ENCODE measurements around the gene NHS.

NHS gene

GRCh38 chrX:17594693-17595092, 219.7 kb downstream of the NHS start:
- Histone ChIP-seq H3K4me1 (ENCODE audit: control insufficient read depth, insufficient read depth, low read length, unreplicated experiment) (peaks cover 49% of the 10 kb centered on the region), H3K36me3 (ENCODE audit: insufficient read depth, low read length) (no peaks in the 10 kb centered on the region), H3K4me3 (ENCODE audit: low read depth, low read length) (no peak overlapping the region), H3K27me3 (ENCODE audit: insufficient read depth, low read length) (no peaks in the 10 kb centered on the region), H3K79me2 (ENCODE audit: control insufficient read depth, insufficient read depth, low read length, unreplicated experiment) (no peaks in the 10 kb centered on the region), H2AFZ (ENCODE audit: low read length, unreplicated experiment) (no peak overlapping the region), H3K27ac (ENCODE audit: low read depth, low read length) (no peak overlapping the region)

DNA sequence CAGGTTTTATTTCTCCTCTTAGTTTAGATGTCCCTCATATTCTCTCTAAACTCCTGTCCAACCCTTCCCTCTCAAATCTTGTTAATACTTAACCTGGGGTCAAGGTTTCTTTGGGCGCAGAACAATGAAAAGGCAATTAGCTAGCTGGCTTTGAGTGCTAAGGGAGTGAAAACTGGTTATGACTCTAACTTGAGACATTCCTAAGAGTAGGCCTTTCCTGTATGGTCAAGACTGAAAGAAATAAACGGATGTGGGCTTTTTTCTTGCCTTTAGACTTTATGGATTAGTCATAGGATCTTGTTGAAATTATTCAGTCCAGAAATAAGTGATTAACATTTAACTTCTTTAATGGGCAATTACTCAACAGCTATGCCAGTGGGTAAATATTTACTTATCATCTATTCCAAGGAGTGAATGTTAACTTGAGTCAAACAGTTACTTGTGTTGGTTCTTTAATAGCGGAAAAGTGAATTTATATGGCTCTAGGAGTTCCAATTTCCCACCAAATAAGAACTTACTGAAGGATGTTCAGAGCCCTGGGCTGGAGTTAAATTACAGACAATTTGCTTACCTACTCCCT, 220.5 kb downstream of the NHS start:
- Histone ChIP-seq H3K27me3 (ENCODE audit: insufficient read depth, low read length) (no peaks in the 10 kb centered on the region), H3K36me3 (ENCODE audit: insufficient read depth, low read length) (no peaks in the 10 kb centered on the region), H3K4me3 (ENCODE audit: low read depth, low read length) (no peak overlapping the region), H2AFZ (ENCODE audit: low read length, unreplicated experiment) (no peak overlapping the region), H3K79me2 (ENCODE audit: control insufficient read depth, insufficient read depth, low read length, unreplicated experiment) (no peaks in the 10 kb centered on the region), H3K27ac (ENCODE audit: low read depth, low read length) (peak overlapping the region; percentile 60), H3K4me1 (ENCODE audit: control insufficient read depth, insufficient read depth, low read length, unreplicated experiment) (peaks cover 49% of the 10 kb centered on the region)

DNA sequence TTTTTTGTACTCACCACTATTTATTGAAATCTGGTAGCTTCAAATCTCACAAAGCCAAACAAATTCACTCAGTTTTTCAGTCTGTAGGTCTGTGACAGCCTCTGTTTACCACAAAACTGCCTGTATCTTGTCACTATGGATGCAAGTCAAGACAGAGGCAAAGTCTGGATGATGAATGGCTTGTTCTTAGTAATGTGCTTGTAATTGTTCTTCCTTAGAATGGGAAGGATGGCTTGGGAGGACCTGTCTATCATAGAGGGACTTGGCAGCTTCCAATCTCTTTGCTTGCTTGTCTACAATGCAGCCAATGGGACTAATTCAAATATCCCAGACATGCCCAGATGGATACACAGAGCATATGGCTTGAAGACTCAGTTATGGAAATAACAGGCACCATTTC, 221.1 kb downstream of the NHS start:
- Histone ChIP-seq H3K79me2 (ENCODE audit: control insufficient read depth, insufficient read depth, low read length, unreplicated experiment) (no peaks in the 10 kb centered on the region), H3K4me1 (ENCODE audit: control insufficient read depth, insufficient read depth, low read length, unreplicated experiment) (peaks cover 45% of the 10 kb centered on the region), H3K27me3 (ENCODE audit: insufficient read depth, low read length) (no peaks in the 10 kb centered on the region), H3K36me3 (ENCODE audit: insufficient read depth, low read length) (no peaks in the 10 kb centered on the region), H2AFZ (ENCODE audit: low read length, unreplicated experiment) (no peak overlapping the region), H3K27ac (ENCODE audit: low read depth, low read length) (peak overlapping the region; percentile 60), H3K4me3 (ENCODE audit: low read depth, low read length) (no peak overlapping the region)

DNA sequence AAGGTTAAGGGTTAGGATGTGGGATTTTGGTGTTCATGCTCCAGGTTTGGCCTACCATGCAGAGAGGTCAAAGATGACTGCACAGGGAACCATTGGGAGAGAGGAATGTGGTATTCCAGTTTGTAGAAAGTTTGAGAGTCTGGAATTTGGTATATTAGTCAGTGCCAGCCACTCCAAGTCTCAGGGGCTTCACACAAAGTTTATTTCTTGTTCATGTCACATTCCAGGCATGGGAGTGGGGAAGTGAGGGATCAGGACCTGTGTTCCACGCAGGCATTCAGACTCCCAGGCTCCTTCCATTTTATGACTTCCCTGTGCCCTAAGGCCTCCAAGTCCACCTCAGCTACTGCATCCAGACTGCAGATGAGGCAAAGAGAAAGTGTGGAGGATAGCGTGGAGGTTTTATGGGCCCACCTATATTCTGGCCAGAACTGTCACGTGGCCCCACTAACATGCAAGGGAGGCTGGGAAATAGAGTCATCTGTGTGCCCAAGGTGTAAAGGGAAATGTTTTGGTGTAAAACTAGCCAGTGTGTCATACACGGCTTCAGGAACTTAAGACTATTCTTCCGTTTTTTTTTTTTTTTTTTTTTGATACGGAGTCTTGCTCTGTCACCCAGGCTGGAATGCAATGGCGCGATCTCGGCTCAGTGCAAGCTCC, 221.7 kb downstream of the NHS start:
- Histone ChIP-seq H3K27ac (ENCODE audit: low read depth, low read length) (0 out of 2 replicates have a peak overlapping the region, but pooled peaks have one; percentile 60), H3K79me2 (ENCODE audit: control insufficient read depth, insufficient read depth, low read length, unreplicated experiment) (no peaks in the 10 kb centered on the region), H3K4me1 (ENCODE audit: control insufficient read depth, insufficient read depth, low read length, unreplicated experiment) (peaks cover 44% of the 10 kb centered on the region), H3K27me3 (ENCODE audit: insufficient read depth, low read length) (no peaks in the 10 kb centered on the region), H2AFZ (ENCODE audit: low read length, unreplicated experiment) (no peak overlapping the region), H3K36me3 (ENCODE audit: insufficient read depth, low read length) (no peaks in the 10 kb centered on the region), H3K4me3 (ENCODE audit: low read depth, low read length) (no peak overlapping the region)

- no peaks in the 10 kb centered on the region for H3K79me2 ChIP-seq (ENCODE audit: control insufficient read depth, insufficient read depth, low read length, unreplicated experiment)
- H3K27me3 ChIP-seq (ENCODE audit: insufficient read depth, low read length), result no peaks in the 10 kb centered on the region
- no peaks in the 10 kb centered on the region for H3K36me3 ChIP-seq (ENCODE audit: insufficient read depth, low read length)
- H3K4me3 ChIP-seq (ENCODE audit: low read depth, low read length), result peak overlapping the region; percentile 57; the same call in 1 of the 2 replicates
- H3K4me1 ChIP-seq (ENCODE audit: control insufficient read depth, insufficient read depth, low read length, unreplicated experiment), result peaks cover 39% of the 10 kb centered on the region
- peak overlapping the region; percentile 81 for H2AFZ ChIP-seq (ENCODE audit: low read length, unreplicated experiment)
- H3K27ac ChIP-seq (ENCODE audit: low read depth, low read length), result peak overlapping the region; percentile 48
These were observed 222.3 kb downstream of the NHS start for GRCh38 chrX:17597327-17597726.

DNA sequence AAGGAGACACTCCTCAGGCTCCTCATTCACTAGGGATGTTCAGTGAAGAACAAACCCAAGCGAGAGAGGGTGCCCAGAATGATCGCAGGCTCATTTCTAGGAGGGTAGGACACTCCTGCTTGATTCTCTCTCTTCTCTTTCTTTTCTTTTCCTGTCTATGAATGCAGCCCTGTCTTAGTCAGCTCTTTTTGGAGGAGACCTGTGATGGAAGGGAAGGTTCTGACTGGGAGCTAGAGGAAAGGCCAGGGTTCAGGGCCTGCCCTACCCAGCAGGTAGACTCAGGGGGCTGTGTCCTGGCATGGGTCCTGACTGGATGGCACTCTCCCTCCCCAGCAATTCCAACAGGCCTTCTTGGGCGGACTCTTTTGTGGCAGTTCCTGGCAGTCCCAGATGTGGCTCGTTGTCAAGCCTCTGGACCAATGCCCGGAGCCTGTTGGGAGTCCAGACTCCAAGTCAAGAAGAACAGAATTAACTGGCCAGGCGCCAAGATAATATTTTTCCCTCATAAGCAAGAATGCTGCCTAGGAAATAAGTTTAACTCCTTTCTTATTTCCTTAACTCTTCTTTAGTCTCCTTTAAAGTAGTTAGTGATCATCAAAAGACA, 222.9 kb downstream of the NHS start:
- no peaks in the 10 kb centered on the region for H3K79me2 ChIP-seq (ENCODE audit: control insufficient read depth, insufficient read depth, low read length, unreplicated experiment)
- peak overlapping the region; percentile 57; the same call in 1 of the 2 replicates for H3K4me3 ChIP-seq (ENCODE audit: low read depth, low read length)
- no peaks in the 10 kb centered on the region for H3K27me3 ChIP-seq (ENCODE audit: insufficient read depth, low read length)
- H3K36me3 ChIP-seq (ENCODE audit: insufficient read depth, low read length), result no peaks in the 10 kb centered on the region
- H3K27ac ChIP-seq (ENCODE audit: low read depth, low read length), result peak overlapping the region; percentile 48
- H3K4me1 ChIP-seq (ENCODE audit: control insufficient read depth, insufficient read depth, low read length, unreplicated experiment), result peaks cover 34% of the 10 kb centered on the region
- peak overlapping the region; percentile 81 for H2AFZ ChIP-seq (ENCODE audit: low read length, unreplicated experiment)

DNA sequence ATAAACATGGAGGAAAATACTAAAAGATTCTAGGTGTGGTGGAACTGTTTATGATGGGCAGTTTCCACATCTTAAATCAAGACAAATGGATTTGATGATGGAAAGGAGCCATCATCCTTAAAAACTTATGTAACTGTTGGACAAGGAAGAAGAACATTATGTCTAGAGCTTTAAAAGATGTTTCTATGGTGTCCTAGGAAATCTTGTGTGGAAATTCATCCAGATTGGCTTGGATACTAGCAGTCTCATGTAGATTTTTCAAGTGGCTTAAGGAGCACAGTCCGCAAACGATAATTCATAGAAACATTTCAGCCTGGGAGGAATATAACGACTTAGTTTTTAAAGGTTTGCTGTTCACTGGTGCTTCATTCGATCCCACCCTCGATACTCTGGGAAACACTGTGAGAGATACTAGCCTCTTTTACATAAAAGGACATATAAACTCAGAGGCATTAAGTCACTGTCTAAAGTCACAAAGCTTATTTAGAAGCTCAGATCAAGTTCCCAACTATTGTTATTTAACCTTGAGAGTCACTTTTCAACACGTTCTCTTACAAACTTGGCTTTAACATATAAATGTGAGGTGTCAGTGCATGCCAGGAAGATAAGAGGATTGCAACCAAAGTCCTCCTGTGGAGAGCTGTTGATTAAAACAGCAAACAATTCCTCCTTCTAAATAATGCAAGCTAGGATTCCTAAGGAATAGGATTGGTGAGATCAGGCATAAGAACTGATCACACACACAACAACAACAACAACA, 226.6 kb downstream of the NHS start:
- no peak overlapping the region for H3K27ac ChIP-seq (ENCODE audit: low read depth, low read length)
- H3K36me3 ChIP-seq (ENCODE audit: insufficient read depth, low read length), result no peaks in the 10 kb centered on the region
- no peaks in the 10 kb centered on the region for H3K79me2 ChIP-seq (ENCODE audit: control insufficient read depth, insufficient read depth, low read length, unreplicated experiment)
- no peak overlapping the region for H2AFZ ChIP-seq (ENCODE audit: low read length, unreplicated experiment)
- no peaks in the 10 kb centered on the region for H3K27me3 ChIP-seq (ENCODE audit: insufficient read depth, low read length)
- no peak overlapping the region for H3K4me3 ChIP-seq (ENCODE audit: low read depth, low read length)
- H3K4me1 ChIP-seq (ENCODE audit: control insufficient read depth, insufficient read depth, low read length, unreplicated experiment), result peaks cover 17% of the 10 kb centered on the region

DNA sequence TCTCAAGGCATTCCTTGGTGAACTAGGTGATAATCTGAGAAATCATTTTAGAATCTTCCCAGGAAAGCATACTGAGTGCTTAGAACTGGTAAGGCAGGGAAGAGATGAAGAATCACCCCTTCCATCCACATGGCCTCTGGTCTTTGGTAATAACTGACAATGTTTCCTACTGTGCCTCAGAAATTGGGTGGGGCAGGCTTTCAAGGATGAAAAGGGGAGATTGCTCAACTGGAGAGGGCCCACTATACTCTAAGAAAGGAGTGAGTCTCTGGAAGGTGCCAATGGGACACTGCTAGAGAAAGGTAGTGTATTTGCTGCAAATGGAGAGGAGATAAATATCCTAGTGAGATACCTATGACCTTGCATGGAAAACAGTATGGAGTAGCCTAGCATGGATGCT, 227.2 kb downstream of the NHS start:
- no peak overlapping the region for H3K4me3 ChIP-seq (ENCODE audit: low read depth, low read length)
- H3K36me3 ChIP-seq (ENCODE audit: insufficient read depth, low read length), result no peaks in the 10 kb centered on the region
- no peaks in the 10 kb centered on the region for H3K27me3 ChIP-seq (ENCODE audit: insufficient read depth, low read length)
- no peak overlapping the region for H3K27ac ChIP-seq (ENCODE audit: low read depth, low read length)
- no peaks in the 10 kb centered on the region for H3K79me2 ChIP-seq (ENCODE audit: control insufficient read depth, insufficient read depth, low read length, unreplicated experiment)
- H3K4me1 ChIP-seq (ENCODE audit: control insufficient read depth, insufficient read depth, low read length, unreplicated experiment), result peaks cover 14% of the 10 kb centered on the region
- H2AFZ ChIP-seq (ENCODE audit: low read length, unreplicated experiment), result no peak overlapping the region

- Histone ChIP-seq H3K79me2 (ENCODE audit: control insufficient read depth, insufficient read depth, low read length, unreplicated experiment) (no peaks in the 10 kb centered on the region), H3K27me3 (ENCODE audit: insufficient read depth, low read length) (no peaks in the 10 kb centered on the region), H3K27ac (ENCODE audit: low read depth, low read length) (no peak overlapping the region), H3K4me3 (ENCODE audit: low read depth, low read length) (no peak overlapping the region), H3K4me1 (ENCODE audit: control insufficient read depth, insufficient read depth, low read length, unreplicated experiment) (peaks cover 5% of the 10 kb centered on the region), H2AFZ (ENCODE audit: low read length, unreplicated experiment) (no peak overlapping the region), H3K36me3 (ENCODE audit: insufficient read depth, low read length) (no peaks in the 10 kb centered on the region)
These were observed 228.2 kb downstream of the NHS start for GRCh38 chrX:17603196-17603595.

DNA sequence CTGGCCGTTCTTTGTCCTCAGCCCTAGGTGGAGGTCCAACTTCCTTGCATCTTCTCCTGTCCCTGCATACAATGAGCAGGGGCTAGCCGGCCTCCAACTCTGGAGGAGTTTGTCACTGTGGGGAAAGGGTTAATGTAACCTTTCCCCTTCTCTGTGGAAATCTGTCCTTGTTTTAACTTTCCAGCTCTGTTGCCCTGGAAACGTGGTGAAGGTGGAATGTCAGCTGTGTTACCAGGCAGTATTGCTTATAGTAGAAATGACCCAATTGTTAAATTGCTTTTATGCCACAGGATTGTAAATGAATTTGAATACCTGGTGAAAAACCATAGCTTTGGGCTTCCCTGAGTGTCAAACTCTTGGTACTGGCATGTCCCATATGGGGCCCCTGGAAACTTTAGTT, 230.7 kb downstream of the NHS start:
- Histone ChIP-seq H3K27me3 (ENCODE audit: insufficient read depth, low read length) (no peaks in the 10 kb centered on the region), H3K27ac (ENCODE audit: low read depth, low read length) (no peak overlapping the region), H2AFZ (ENCODE audit: low read length, unreplicated experiment) (no peak overlapping the region), H3K79me2 (ENCODE audit: control insufficient read depth, insufficient read depth, low read length, unreplicated experiment) (no peaks in the 10 kb centered on the region), H3K4me1 (ENCODE audit: control insufficient read depth, insufficient read depth, low read length, unreplicated experiment) (no peaks in the 10 kb centered on the region), H3K4me3 (ENCODE audit: low read depth, low read length) (no peak overlapping the region), H3K36me3 (ENCODE audit: insufficient read depth, low read length) (no peaks in the 10 kb centered on the region)
